HepG2 (cell line): ENCODE measurements around the gene ZNF511.

Experiments used
- CTCF ChIP-seq: sonication (generic); formaldehyde crosslinking; IDR thresholded peaks from 2 replicates; pipeline ENCODE4 v1.5.0; 2020; ENCODE audit warnings: mild to moderate bottlenecking, missing genetic modification reagents, moderate library complexity
- POLR2A ChIP-seq, 2 experiments: IDR thresholded peaks; 2 replicates each; pipeline ENCODE4 v1.6.1; 2011; ENCODE audit warnings: low read depth in 2 of 2, low read length in 2 of 2, mild to moderate bottlenecking in 1 of 2, moderate library complexity in 1 of 2; ENCODE audit not compliant: insufficient read depth in 1 of 2
- YY1 ChIP-seq: IDR thresholded peaks from 2 replicates; pipeline ENCODE4 v1.6.1; 2011; ENCODE audit warnings: low read length, low read depth, moderate library complexity, mild to moderate bottlenecking; ENCODE audit not compliant: insufficient read depth, insufficient replicate concordance
- ZNF496 ChIP-seq: sonication (generic); formaldehyde crosslinking; IDR thresholded peaks from 2 replicates; pipeline ENCODE4 v1.8.1; 2023; ENCODE audit warnings: mild to moderate bottlenecking, moderate library complexity, missing genetic modification reagents; ENCODE audit not compliant: insufficient replicate concordance

- no peak for TF ChIP-seq POLR2A (IDR thresholded peaks at IDR 0.05; ENCODE audit: insufficient read depth in 1 of 2, low read depth in 2 of 2, low read length in 2 of 2)
- no peak for TF ChIP-seq ZNF496 (CRISPR knock-in tag)
- TF ChIP-seq CTCF (CRISPR knock-in tag) = no peak
- TF ChIP-seq YY1 = no peak
Measured at GRCh38 chr10:133270204-133270603, 38.5 kb upstream of the ZNF511 start.
